Mesenchymal stem cell (in vitro differentiated cells and primary cell): ENCODE results near the gene TMEM252. TPM values are rescaled to one million over a fixed set of nuclear protein-coding genes. Genes with fewer than 3 reads are reported as not detected.

Source experiments
- DNase-seq: peaks from one replicate; pipeline ENCODE4 v3.0.0-alpha.2; 2013
- H2AFZ ChIP-seq: one replicate; pipeline ENCODE4 v1.6.1; 2013; ENCODE audit warnings: low read depth, mild to moderate bottlenecking, control low read depth, inconsistent platforms, low read length, moderate library complexity
- H2AK5ac ChIP-seq: 2 replicates; pipeline ENCODE4 v1.6.1; 2013; ENCODE audit warnings: low read length, moderate library complexity, mild to moderate bottlenecking, inconsistent platforms; ENCODE audit not compliant: severe bottlenecking
- H2BK120ac ChIP-seq: one replicate; pipeline ENCODE4 v1.6.1; 2013; ENCODE audit warnings: low read depth, mild to moderate bottlenecking, inconsistent platforms, low read length, moderate library complexity
- H2BK12ac ChIP-seq, 2 experiments: one replicate each; pipeline ENCODE4 v1.6.1; 2013; ENCODE audit warnings: inconsistent platforms in 2 of 2, low read length in 2 of 2, mild to moderate bottlenecking in 2 of 2, moderate library complexity in 2 of 2, control low read depth in 1 of 2
- H2BK15ac ChIP-seq: one replicate; pipeline ENCODE4 v1.6.1; 2013; ENCODE audit warnings: mild to moderate bottlenecking, low read depth, inconsistent platforms; ENCODE audit not compliant: poor library complexity, severe bottlenecking
- H2BK5ac ChIP-seq: 2 replicates; pipeline ENCODE4 v1.6.1; 2013; ENCODE audit warnings: low read depth, mild to moderate bottlenecking, low read length, control low read depth, inconsistent platforms; ENCODE audit not compliant: poor library complexity, severe bottlenecking
- H3K14ac ChIP-seq, 2 experiments: one replicate each; pipeline ENCODE4 v1.6.1; 2013; ENCODE audit warnings: inconsistent platforms in 2 of 2, low read length in 2 of 2, control low read depth in 1 of 2, mild to moderate bottlenecking in 1 of 2, moderate library complexity in 1 of 2
- H3K18ac ChIP-seq, 2 experiments: one replicate each; pipeline ENCODE4 v1.6.1; 2013; ENCODE audit warnings: inconsistent platforms in 2 of 2, low read length in 2 of 2, control low read depth in 1 of 2, low read depth in 1 of 2, mild to moderate bottlenecking in 1 of 2
- H3K23ac ChIP-seq, 2 experiments: one replicate each; pipeline ENCODE4 v1.6.1; 2013; ENCODE audit warnings: inconsistent platforms in 2 of 2, low read length in 2 of 2, mild to moderate bottlenecking in 2 of 2, moderate library complexity in 2 of 2, control low read depth in 1 of 2
- H3K27ac ChIP-seq: 2 replicates; pipeline ENCODE4 v1.5.1; 2013; ENCODE audit warnings: mild to moderate bottlenecking, moderate library complexity, low read length, control low read depth, inconsistent platforms; ENCODE audit not compliant: poor library complexity, severe bottlenecking
- H3K27me3 ChIP-seq, 2 experiments: 2 replicates each; pipeline versions ENCODE4 v1.6.1 to v1.7.0; 2013; ENCODE audit warnings: low read length in 2 of 2, mild to moderate bottlenecking in 2 of 2, moderate library complexity in 2 of 2, control low read depth in 1 of 2, inconsistent platforms in 1 of 2; ENCODE audit not compliant: control insufficient read depth in 1 of 2, insufficient read depth in 1 of 2
- H3K36me3 ChIP-seq, 2 experiments: 2 replicates each; pipeline versions ENCODE4 v1.6.1 to v1.7.0; 2013; ENCODE audit warnings: low read length in 2 of 2, control low read depth in 1 of 2, inconsistent platforms in 1 of 2, low read depth in 1 of 2, mild to moderate bottlenecking in 1 of 2; ENCODE audit not compliant: insufficient read depth in 2 of 2, control insufficient read depth in 1 of 2
- H3K4ac ChIP-seq, 2 experiments: one replicate each; pipeline ENCODE4 v1.6.1; 2013; ENCODE audit warnings: inconsistent platforms in 2 of 2, low read length in 2 of 2, mild to moderate bottlenecking in 2 of 2, moderate library complexity in 2 of 2, control low read depth in 1 of 2, low read depth in 1 of 2
- H3K4me1 ChIP-seq: 2 replicates; pipeline ENCODE4 v1.6.1; 2013; ENCODE audit warnings: low read depth, low read length, control low read depth; ENCODE audit not compliant: control insufficient read depth, insufficient read depth
- H3K4me2 ChIP-seq: 2 replicates; pipeline ENCODE4 v1.6.1; 2013; ENCODE audit warnings: low read length, mild to moderate bottlenecking, inconsistent platforms; ENCODE audit not compliant: poor library complexity, severe bottlenecking
- H3K4me3 ChIP-seq, 2 experiments: 2 replicates each; pipeline versions ENCODE4 v1.5.1 to v1.7.0; 2013; ENCODE audit warnings: low read length in 2 of 2, mild to moderate bottlenecking in 2 of 2, control low read depth in 1 of 2, low read depth in 1 of 2; ENCODE audit not compliant: insufficient read depth in 1 of 2
- H3K79me1 ChIP-seq: replicated peaks from 2 replicates; pipeline ENCODE4 v1.6.1; 2013; ENCODE audit warnings: mild to moderate bottlenecking, control low read depth, low read length, inconsistent platforms; ENCODE audit not compliant: poor library complexity, severe bottlenecking
- H3K9ac ChIP-seq: 2 replicates; pipeline ENCODE4 v1.7.0; 2013; ENCODE audit warnings: mild to moderate bottlenecking, low read length, moderate library complexity
- H3K9me3 ChIP-seq: 2 replicates; pipeline ENCODE4 v1.7.0; 2013; ENCODE audit warnings: mild to moderate bottlenecking, low read length; ENCODE audit not compliant: control insufficient read depth
- H4K8ac ChIP-seq: one replicate; pipeline ENCODE4 v1.6.1; 2013; ENCODE audit warnings: inconsistent platforms, mild to moderate bottlenecking, low read length, moderate library complexity
- H4K91ac ChIP-seq: one replicate; pipeline ENCODE4 v1.6.1; 2013; ENCODE audit warnings: mild to moderate bottlenecking, low read length, inconsistent platforms
- WGBS: methylation state at CpG from one replicate; pipeline ENCODE4 v1.1.7; 2013; ENCODE audit warnings: mixed read lengths; 5-methylcytosine and 5-hydroxymethylcytosine counted together
- polyA plus RNA-seq, 2 experiments: library from polyadenylated mRNA; stranded (reverse); fragments of 200-250 nt; gene quantifications; one replicate each; pipeline ENCODE4 v1.2.3, GENCODE V29; 2013

TMEM252 gene, protein sequence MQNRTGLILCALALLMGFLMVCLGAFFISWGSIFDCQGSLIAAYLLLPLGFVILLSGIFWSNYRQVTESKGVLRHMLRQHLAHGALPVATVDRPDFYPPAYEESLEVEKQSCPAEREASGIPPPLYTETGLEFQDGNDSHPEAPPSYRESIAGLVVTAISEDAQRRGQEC
- polyA plus RNA-seq (2013, experiment 1 of 2), result not detected
- not detected for polyA plus RNA-seq (2013, experiment 2 of 2)

DNA sequence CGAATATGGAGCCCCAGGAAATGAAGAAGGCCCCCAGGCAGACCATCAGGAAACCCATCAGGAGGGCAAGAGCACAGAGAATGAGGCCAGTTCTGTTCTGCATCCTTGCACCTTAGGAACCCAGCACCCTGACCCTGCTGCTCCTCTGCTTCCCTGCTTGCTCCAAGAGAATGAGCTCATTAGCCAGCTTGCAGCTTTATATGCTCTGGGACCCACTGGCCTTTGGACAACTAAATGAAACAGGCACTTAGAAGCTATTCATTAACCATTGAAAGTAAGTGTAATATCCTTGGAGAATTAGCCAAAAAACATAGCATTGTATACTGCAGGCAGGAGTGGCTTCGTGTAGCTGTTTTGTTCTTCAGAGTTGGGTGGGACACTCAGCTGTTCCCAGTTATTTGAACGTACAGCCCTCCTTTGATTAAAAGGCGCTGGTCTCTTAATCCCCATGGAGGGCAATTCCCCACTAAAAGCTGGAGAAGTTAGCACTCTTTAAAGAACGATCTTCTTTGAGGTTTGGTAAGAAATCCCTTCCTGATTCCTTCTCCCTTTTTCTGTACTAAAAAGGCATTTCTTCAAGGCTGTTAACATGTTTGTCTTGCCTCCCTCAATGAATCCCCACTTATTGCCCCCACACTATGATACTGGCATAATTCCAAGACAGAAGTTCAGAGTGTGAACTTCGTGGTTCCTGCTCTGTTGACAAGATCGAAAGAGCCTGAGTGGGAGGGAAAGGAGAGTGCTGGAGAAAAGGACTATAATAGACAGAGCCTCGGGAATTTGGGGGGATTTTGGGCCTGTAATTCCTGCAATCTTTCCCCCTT lies at the start of gene TMEM252:
TSS of gene TMEM252 (minus strand) at position 172 of the 824 bp plus-strand sequence. CDS start at position 103, 69 bp downstream.
- WGBS, result 65% methylated on average over 7 of the region's 8 CpGs
- H3K4me2 ChIP-seq, result no peak within 1 kb of the TSS

DNA sequence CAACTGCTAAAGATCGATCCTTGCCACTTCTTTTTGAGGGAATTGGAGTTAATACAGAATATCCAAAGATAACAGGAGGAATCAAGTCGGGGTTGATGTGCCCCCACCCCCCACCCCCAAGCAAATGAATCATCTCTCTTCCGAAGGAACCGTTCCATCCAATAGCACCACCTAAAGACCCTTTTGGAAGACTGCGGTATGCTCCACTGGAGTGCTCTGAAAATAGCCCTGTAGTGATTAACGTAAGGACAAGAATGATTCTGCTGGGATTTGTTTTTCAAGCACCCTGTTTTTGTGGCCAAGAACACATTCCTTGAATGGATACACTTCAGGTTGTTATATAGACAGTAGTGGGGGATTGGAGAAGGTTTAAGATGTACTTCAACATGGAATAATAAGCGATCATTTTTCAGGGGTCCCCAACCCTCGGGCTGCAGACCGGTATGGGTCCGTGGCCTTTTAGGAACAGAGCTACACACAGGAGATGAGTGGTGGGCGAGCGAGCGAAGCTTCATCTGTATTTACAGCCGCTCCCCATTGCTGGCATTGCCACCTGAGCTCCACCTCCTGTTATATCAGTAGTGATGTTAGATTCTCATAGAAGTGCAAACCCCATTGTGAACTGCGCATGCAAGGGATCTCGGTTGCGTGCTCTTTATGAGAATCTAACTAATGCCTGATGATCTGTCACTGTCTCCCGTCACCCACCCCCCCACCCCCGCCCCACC lies 44.5 kb upstream of the TMEM252 start:
- Histone ChIP-seq H2BK12ac (no peak overlapping the region), H3K23ac (no peak overlapping the region), H2AK5ac (no peak overlapping the region), H2BK5ac (no peak overlapping the region), H3K4me2 (no peak overlapping the region), H3K4me3 (no peak overlapping the region), H3K14ac (no peak overlapping the region), H3K27ac (no peak overlapping the region), H3K27me3 (no peaks in the 10 kb centered on the region), H3K9ac (no peak overlapping the region), H4K8ac (no peak overlapping the region), H3K79me1 (no peaks in the 10 kb centered on the region), H3K9me3 (no peaks in the 10 kb centered on the region), H3K4me1 (no peaks in the 10 kb centered on the region), H2BK120ac (no peak overlapping the region), H3K18ac (no peak overlapping the region), H3K4ac (no peak overlapping the region), H2BK15ac (no peak overlapping the region), H4K91ac (no peak overlapping the region), H3K36me3 (no peaks in the 10 kb centered on the region), H2AFZ (no peak overlapping the region)
- 74% methylated on average over 10 of the region's 19 CpGs for WGBS
- no peak for DNase-seq

More for the DNA sequence above, at the start of gene TMEM252:
- no peak within 1 kb of the TSS for H2BK5ac ChIP-seq
- no peak within 1 kb of the TSS for H3K18ac ChIP-seq
- H3K4me1 ChIP-seq, result no peaks in the 10 kb centered on the region
- no peak within 1 kb of the TSS for H3K14ac ChIP-seq
- no peak within 1 kb of the TSS for H3K23ac ChIP-seq
- H3K9me3 ChIP-seq, result no peaks in the 10 kb centered on the region
- H4K8ac ChIP-seq, result peak within 1 kb of the TSS; percentile 29
- no peak within 1 kb of the TSS for H2AK5ac ChIP-seq
- no peak within 1 kb of the TSS for H3K4ac ChIP-seq
- H2BK120ac ChIP-seq, result no peak within 1 kb of the TSS
- no peak within 1 kb of the TSS for H3K4me3 ChIP-seq
- H2BK12ac ChIP-seq, result no peak within 1 kb of the TSS
- H4K91ac ChIP-seq, result no peak within 1 kb of the TSS
- H3K27ac ChIP-seq, result no peak within 1 kb of the TSS
- H3K79me1 ChIP-seq, result no peaks in the 10 kb centered on the region
- H2BK15ac ChIP-seq, result no peak within 1 kb of the TSS
- no peak for DNase-seq
- no peaks in the 10 kb centered on the region for H3K36me3 ChIP-seq
- no peak within 1 kb of the TSS for H3K9ac ChIP-seq
- no peaks in the 10 kb centered on the region for H3K27me3 ChIP-seq
- no peak within 1 kb of the TSS for H2AFZ ChIP-seq

DNA sequence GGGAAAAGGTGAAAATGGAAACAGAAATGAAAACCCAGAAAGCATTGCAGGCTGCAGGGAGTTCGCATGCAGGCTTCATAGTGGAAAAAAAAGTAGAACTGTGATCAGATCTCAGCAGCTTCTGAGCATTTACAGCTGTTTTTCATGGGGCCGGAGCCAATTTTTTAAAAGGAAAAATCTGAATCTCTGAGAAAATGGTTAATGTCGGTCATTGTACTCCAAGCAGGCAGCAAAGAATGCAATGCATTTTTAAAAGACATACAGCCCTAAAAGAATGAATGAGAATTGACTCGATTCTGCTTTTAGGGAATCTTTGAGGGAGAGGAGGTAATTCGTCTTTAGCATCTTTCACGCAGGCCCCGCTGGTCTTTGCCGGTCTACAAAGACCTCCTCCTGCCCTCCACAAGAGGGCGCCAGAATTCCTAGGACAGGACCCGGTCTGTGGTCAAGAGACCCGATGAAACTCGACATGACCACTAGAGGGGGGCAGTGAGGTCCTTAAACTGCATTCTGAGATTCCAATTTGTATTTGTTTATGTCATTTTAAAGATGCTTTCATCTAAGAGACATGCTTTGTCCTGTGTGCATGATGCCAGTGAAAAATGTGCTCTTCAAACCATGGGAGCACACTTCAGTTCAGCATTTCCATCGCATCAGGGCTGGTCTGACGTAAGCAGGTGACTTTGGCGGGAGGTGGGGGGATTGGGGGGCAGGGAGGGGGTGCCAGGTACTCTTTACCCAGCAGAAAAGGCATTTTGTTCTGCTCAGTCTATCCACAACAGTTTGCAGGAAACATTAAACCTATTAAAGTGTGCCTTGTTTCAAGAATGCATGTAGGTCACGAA lies 43.7 kb upstream of the TMEM252 start:
- WGBS, result 21% methylated on average over 12 of the region's 16 CpGs

More for the DNA sequence above, 43.7 kb upstream of the TMEM252 start:
- peak; percentile 82 for DNase-seq
- Histone ChIP-seq H2BK15ac (no peak overlapping the region), H3K27me3 (no peaks in the 10 kb centered on the region), H3K9me3 (no peaks in the 10 kb centered on the region), H3K27ac (no peak overlapping the region), H4K8ac (no peak overlapping the region), H4K91ac (no peak overlapping the region), H3K4me2 (no peak overlapping the region), H3K4me1 (no peaks in the 10 kb centered on the region), H3K23ac (no peak overlapping the region), H3K4me3 (no peak overlapping the region), H3K4ac (no peak overlapping the region), H2BK5ac (no peak overlapping the region), H2AFZ (no peak overlapping the region), H2AK5ac (no peak overlapping the region), H3K9ac (peak overlapping the region; percentile 36), H2BK120ac (no peak overlapping the region), H3K18ac (no peak overlapping the region), H3K36me3 (no peaks in the 10 kb centered on the region), H3K14ac (no peak overlapping the region), H2BK12ac (no peak overlapping the region), H3K79me1 (no peaks in the 10 kb centered on the region)
